Astrocyte (in vitro differentiated cells and primary cell): ENCODE results near the gene TMPRSS9. TPM values are rescaled to one million over a fixed set of nuclear protein-coding genes. Genes with fewer than 3 reads are reported as not detected.

ENCODE experiments used
- DNase-seq: peaks from one replicate; pipeline ENCODE4 v3.0.0-alpha.2; 2010; ENCODE audit warnings: low read depth
- FAIRE-seq: peaks from 2 replicates; lab custom pipeline; 2011; peaks lifted over from hg19 to GRCh38; lab: Jason Lieb, UNC
- H2AFZ ChIP-seq: 2 replicates; pipeline ENCODE4 v1.6.0; 2012; ENCODE audit warnings: low read depth, low read length, inconsistent platforms
- H3K27ac ChIP-seq: 2 replicates; pipeline ENCODE4 v1.5.1; 2011; ENCODE audit warnings: low read depth, low read length, inconsistent platforms
- H3K27me3 ChIP-seq: 2 replicates; pipeline ENCODE4 v1.6.0; 2011; ENCODE audit warnings: low read length, inconsistent platforms; ENCODE audit not compliant: insufficient read depth
- H3K36me3 ChIP-seq: 2 replicates; pipeline ENCODE4 v1.5.1; 2011; ENCODE audit warnings: low read length, inconsistent platforms; ENCODE audit not compliant: insufficient read depth
- H3K4me1 ChIP-seq: 2 replicates; pipeline ENCODE4 v1.5.1; 2011; ENCODE audit warnings: low read length, inconsistent platforms; ENCODE audit not compliant: insufficient read depth
- H3K4me2 ChIP-seq: 2 replicates; pipeline ENCODE4 v1.6.0; 2012; ENCODE audit warnings: low read length, inconsistent platforms
- H3K4me3 ChIP-seq: 2 replicates; pipeline ENCODE4 v1.5.1; 2011; ENCODE audit warnings: low read depth, mild to moderate bottlenecking, low read length, inconsistent platforms; ENCODE audit not compliant: insufficient read depth
- H3K79me2 ChIP-seq: 2 replicates; pipeline ENCODE4 v1.6.0; 2012; ENCODE audit warnings: mild to moderate bottlenecking, low read length, inconsistent platforms; ENCODE audit not compliant: insufficient read depth
- H3K9ac ChIP-seq: 2 replicates; pipeline ENCODE4 v1.6.0; 2012; ENCODE audit warnings: mild to moderate bottlenecking, low read length, inconsistent platforms
- H3K9me3 ChIP-seq: 2 replicates; pipeline ENCODE4 v1.5.1; 2012; ENCODE audit warnings: low read depth, mild to moderate bottlenecking, low read length, inconsistent platforms; ENCODE audit not compliant: insufficient read depth
- H4K20me1 ChIP-seq: 2 replicates; pipeline ENCODE4 v1.6.0; 2012; ENCODE audit warnings: low read length, inconsistent platforms; ENCODE audit not compliant: insufficient read depth
- H3K27ac Mint-ChIP-seq: one replicate; pipeline ENCODE4 v1.8.0; 2021; ENCODE audit warnings: mild to moderate bottlenecking, mixed read lengths; ENCODE audit not compliant: unreplicated experiment
- H3K27me3 Mint-ChIP-seq: one replicate; pipeline ENCODE4 v1.8.0; 2021; ENCODE audit warnings: low read depth, mixed read lengths; ENCODE audit not compliant: unreplicated experiment
- H3K36me3 Mint-ChIP-seq: one replicate; pipeline ENCODE4 v1.8.0; 2021; ENCODE audit warnings: low read depth, mixed read lengths; ENCODE audit not compliant: unreplicated experiment
- H3K4me1 Mint-ChIP-seq: one replicate; pipeline ENCODE4 v1.8.0; 2021; ENCODE audit warnings: low read depth, mixed read lengths; ENCODE audit not compliant: unreplicated experiment
- H3K4me3 Mint-ChIP-seq: one replicate; pipeline ENCODE4 v1.8.0; 2021; ENCODE audit warnings: mild to moderate bottlenecking, moderate library complexity, mixed read lengths; ENCODE audit not compliant: unreplicated experiment
- H3K9me3 Mint-ChIP-seq: one replicate; pipeline ENCODE4 v1.8.0; 2021; ENCODE audit warnings: mild to moderate bottlenecking, mixed read lengths; ENCODE audit not compliant: unreplicated experiment
- CTCF ChIP-seq: IDR thresholded peaks from 2 replicates; pipeline ENCODE4 v1.5.1; 2011; ENCODE audit warnings: low read depth, mild to moderate bottlenecking, inconsistent platforms, low read length, moderate library complexity; ENCODE audit not compliant: insufficient read depth
- EZH2 ChIP-seq: IDR thresholded peaks from 2 replicates; pipeline ENCODE4 v1.6.1; 2012; ENCODE audit warnings: mild to moderate bottlenecking, low read length, inconsistent platforms; ENCODE audit not compliant: insufficient read depth
- total RNA-seq: library from RNA; stranded (reverse); gene quantifications from 2 replicates; pipeline ENCODE4 v1.2.1, GENCODE V29; 2021

The TMPRSS9 gene
- total RNA-seq, 1 donor from 2014 or later, result 0.16 TPM

DNA sequence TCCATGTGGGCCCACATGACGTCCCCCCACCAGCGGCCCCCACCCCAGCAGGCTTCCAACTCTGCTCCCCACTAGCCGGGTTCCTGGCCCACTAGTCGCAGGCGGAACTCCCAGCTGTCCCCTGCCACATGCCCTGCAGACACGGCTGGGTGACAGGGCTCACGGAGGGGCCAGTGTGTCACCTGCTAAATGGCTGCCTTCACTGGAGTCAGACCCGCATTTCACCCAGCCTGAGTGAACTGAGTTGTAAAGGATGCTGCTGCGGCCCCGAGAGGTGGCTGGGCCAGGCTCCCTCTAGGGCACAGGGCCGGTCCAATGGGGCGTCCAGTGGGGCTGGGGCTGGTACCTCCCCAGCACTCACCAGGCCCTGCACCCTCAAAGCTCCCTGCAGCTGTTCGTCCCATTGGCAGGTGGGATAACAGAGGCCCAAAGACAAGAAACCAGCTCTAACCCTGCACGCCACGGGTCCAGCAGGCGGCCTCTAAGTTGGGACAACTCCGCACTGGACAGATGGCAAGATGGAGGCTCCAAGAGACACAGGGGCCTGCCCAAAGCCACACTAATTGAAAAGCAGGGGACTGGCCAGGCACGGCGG lies 93.5 kb downstream of the TMPRSS9 start:
- Mint-ChIP-seq H3K4me3 (peak overlapping the region; percentile 40), H3K27ac (no peak overlapping the region), H3K27me3 (no peaks in the 10 kb centered on the region), H3K4me1 (peaks cover 5% of the 10 kb centered on the region), H3K9me3 (peaks cover 1% of the 10 kb centered on the region), H3K36me3 (peaks cover 4% of the 10 kb centered on the region)
- TF ChIP-seq CTCF, result no peak
- TF ChIP-seq EZH2, result no peak
- Histone ChIP-seq H3K27ac (peak overlapping the region; percentile 56), H3K9ac (no peak overlapping the region), H3K79me2 (peaks cover 90% of the 10 kb centered on the region), H4K20me1 (peaks cover 65% of the 10 kb centered on the region), H3K36me3 (peaks cover 3% of the 10 kb centered on the region), H3K4me3 (no peak overlapping the region), H2AFZ (no peak overlapping the region), H3K4me2 (peak overlapping the region; percentile 2), H3K9me3 (no peaks in the 10 kb centered on the region), H3K27me3 (no peaks in the 10 kb centered on the region), H3K4me1 (peaks cover 12% of the 10 kb centered on the region)
- DNase-seq, result no peak
- no peak for FAIRE-seq

DNA sequence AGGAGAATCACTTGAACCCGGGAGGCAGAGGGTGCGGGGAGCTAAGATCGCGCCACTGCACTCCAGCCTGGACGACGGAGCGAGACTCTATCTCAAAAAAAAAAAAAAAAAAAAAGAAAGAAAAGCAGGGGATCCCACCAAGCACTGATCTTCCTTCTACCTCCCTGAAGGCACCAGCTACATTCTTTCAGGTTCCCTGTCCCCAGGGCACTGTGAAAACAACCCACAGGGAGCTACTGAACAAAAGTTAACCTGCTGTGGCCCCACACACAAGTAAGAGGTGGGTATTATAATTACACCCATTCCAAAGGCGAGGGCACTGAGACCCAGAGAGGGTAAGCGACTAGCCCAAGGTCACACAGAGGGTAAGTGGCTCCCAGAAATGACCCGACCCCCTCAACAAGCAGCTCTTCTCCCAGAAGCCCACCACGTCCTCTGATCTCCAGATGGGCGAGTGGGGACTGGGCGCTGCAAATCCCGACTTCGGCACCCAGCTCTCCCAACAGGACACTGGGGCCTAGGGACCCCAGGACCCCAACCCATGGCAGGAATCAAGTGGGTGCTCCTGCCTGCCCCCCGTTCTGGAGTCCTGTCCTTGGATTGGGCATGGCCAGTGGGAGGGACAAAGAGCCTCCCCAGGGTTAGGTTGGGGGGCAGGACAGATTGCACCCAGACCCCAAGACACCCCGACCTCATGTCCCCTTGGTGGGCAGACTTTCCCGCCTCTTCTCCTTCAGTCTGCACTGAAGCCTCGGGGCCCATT lies 94.3 kb downstream of the TMPRSS9 start:
- H3K36me3 ChIP-seq, result peaks cover 3% of the 10 kb centered on the region
- Mint-ChIP-seq H3K9me3 (peaks cover 1% of the 10 kb centered on the region), H3K4me1 (peaks cover 5% of the 10 kb centered on the region), H3K27me3 (no peaks in the 10 kb centered on the region), H3K27ac (peak overlapping the region; percentile 27), H3K4me3 (peak overlapping the region; percentile 90), H3K36me3 (peaks cover 4% of the 10 kb centered on the region)
- H3K9me3 ChIP-seq, result no peaks in the 10 kb centered on the region
- H3K27ac ChIP-seq, result no peak overlapping the region
- peaks cover 57% of the 10 kb centered on the region for H4K20me1 ChIP-seq
- no peak overlapping the region for H3K9ac ChIP-seq
- peaks cover 82% of the 10 kb centered on the region for H3K79me2 ChIP-seq
- peaks cover 12% of the 10 kb centered on the region for H3K4me1 ChIP-seq
- no peak for FAIRE-seq
- H3K4me2 ChIP-seq, result peak overlapping the region; percentile 94
- no peaks in the 10 kb centered on the region for H3K27me3 ChIP-seq
- DNase-seq, result no peak
- no peak for TF ChIP-seq EZH2
- no peak for TF ChIP-seq CTCF
- H3K4me3 ChIP-seq, result no peak overlapping the region
- no peak overlapping the region for H2AFZ ChIP-seq
